Endothelial cell (in vitro differentiated cells): ENCODE data around the gene PTPRT. TPM values are rescaled to one million over a fixed set of nuclear protein-coding genes. Genes with fewer than 3 reads are reported as not detected.

Experiments
- DNase-seq: peaks from one replicate; pipeline ENCODE4 v3.0.0; 2021; ENCODE audit warnings: low spot score
- H3K27ac Mint-ChIP-seq: one replicate; pipeline ENCODE4 v1.8.0; 2021; ENCODE audit warnings: mixed read lengths, inconsistent platforms; ENCODE audit not compliant: unreplicated experiment
- H3K27me3 Mint-ChIP-seq: one replicate; pipeline ENCODE4 v1.8.0; 2021; ENCODE audit warnings: mild to moderate bottlenecking, moderate library complexity, mixed read lengths, inconsistent platforms; ENCODE audit not compliant: unreplicated experiment
- H3K36me3 Mint-ChIP-seq: one replicate; pipeline ENCODE4 v1.8.0; 2021; ENCODE audit warnings: mild to moderate bottlenecking, low read depth, mixed read lengths, inconsistent platforms; ENCODE audit not compliant: unreplicated experiment
- H3K4me1 Mint-ChIP-seq: one replicate; pipeline ENCODE4 v1.8.0; 2021; ENCODE audit warnings: mild to moderate bottlenecking, mixed read lengths, inconsistent platforms; ENCODE audit not compliant: unreplicated experiment
- H3K4me3 Mint-ChIP-seq: one replicate; pipeline ENCODE4 v1.8.0; 2021; ENCODE audit warnings: mild to moderate bottlenecking, mixed read lengths, inconsistent platforms; ENCODE audit not compliant: unreplicated experiment
- H3K9me3 Mint-ChIP-seq: one replicate; pipeline ENCODE4 v1.8.0; 2021; ENCODE audit warnings: mixed read lengths, inconsistent platforms; ENCODE audit not compliant: unreplicated experiment
- CTCF ChIP-seq: fragments of 200-600 bp; sonication (generic); IDR thresholded peaks from one replicate; pipeline ENCODE4 v1.5.0; 2021; ENCODE audit warnings: antibody characterized with exemption; ENCODE audit not compliant: unreplicated experiment
- total RNA-seq: library from RNA; stranded (reverse); fragmentation: NEBNext Ultra II Directional; extraction: Animal tissue kit (Norgen Biotek cat#: 25700); gene quantifications from one replicate; pipeline ENCODE4 v1.2.1, GENCODE V29; 2021; ENCODE audit not compliant: unreplicated experiment

Gene PTPRT
- total RNA-seq, 1 donor from 2014 or later, result 0.10 TPM

- Mint-ChIP-seq H3K36me3 (no peaks in the 10 kb centered on the region), H3K4me1 (no peaks in the 10 kb centered on the region), H3K27ac (no peak overlapping the region), H3K4me3 (no peak overlapping the region), H3K27me3 (peaks cover 1% of the 10 kb centered on the region), H3K9me3 (peaks cover 30% of the 10 kb centered on the region)
- no peak for DNase-seq
- TF ChIP-seq CTCF, result no peak
Measured at GRCh38 chr20:42544926-42545325, 644.8 kb downstream of the PTPRT start.

GRCh38 chr20:42532831-42533230 lies 656.9 kb downstream of the PTPRT start:
- Mint-ChIP-seq H3K36me3 (peaks cover 13% of the 10 kb centered on the region), H3K4me3 (no peak overlapping the region), H3K27ac (no peak overlapping the region), H3K27me3 (peaks cover 5% of the 10 kb centered on the region), H3K4me1 (no peaks in the 10 kb centered on the region), H3K9me3 (peaks cover 26% of the 10 kb centered on the region)
- no peak for TF ChIP-seq CTCF
- DNase-seq, result no peak

GRCh38 chr20:42531508-42531961 lies 658.2 kb downstream of the PTPRT start:
- no peak overlapping the region for H3K4me3 Mint-ChIP-seq
- DNase-seq, result no peak
- H3K27me3 Mint-ChIP-seq, result peaks cover 5% of the 10 kb centered on the region
- no peaks in the 10 kb centered on the region for H3K4me1 Mint-ChIP-seq
- no peak for TF ChIP-seq CTCF
- peaks cover 13% of the 10 kb centered on the region for H3K36me3 Mint-ChIP-seq
- H3K27ac Mint-ChIP-seq, result no peak overlapping the region
- peaks cover 32% of the 10 kb centered on the region for H3K9me3 Mint-ChIP-seq

- no peak for DNase-seq
- H3K9me3 Mint-ChIP-seq, result peaks cover 35% of the 10 kb centered on the region
- no peak overlapping the region for H3K27ac Mint-ChIP-seq
Measured at GRCh38 chr20:42530855-42531448, 658.8 kb downstream of the PTPRT start.

More at GRCh38 chr20:42530855-42531448, 658.8 kb downstream of the PTPRT start:
- Mint-ChIP-seq H3K27me3 (peaks cover 5% of the 10 kb centered on the region), H3K4me1 (no peaks in the 10 kb centered on the region), H3K36me3 (peaks cover 13% of the 10 kb centered on the region), H3K4me3 (no peak overlapping the region)
- peak; percentile 21 for TF ChIP-seq CTCF
